H9 (cell line): ENCODE results near the gene BACH1. TPM values are rescaled to one million over a fixed set of nuclear protein-coding genes. Genes with fewer than 3 reads are reported as not detected.

Experiments used
- DNase-seq: peaks from one replicate; pipeline ENCODE4 v3.0.0-alpha.2; 2017
- H2AFZ ChIP-seq: one replicate; pipeline ENCODE4 v1.6.1; 2013; ENCODE audit warnings: mild to moderate bottlenecking, low read length, control low read depth, moderate library complexity
- H2AK5ac ChIP-seq: 2 replicates; pipeline ENCODE4 v1.6.1; 2013; ENCODE audit warnings: low read length, control low read depth, mixed read lengths; ENCODE audit not compliant: insufficient read length
- H2BK120ac ChIP-seq: one replicate; pipeline ENCODE4 v1.6.1; 2013; ENCODE audit warnings: low read depth, mild to moderate bottlenecking, low read length, control low read depth, inconsistent platforms; ENCODE audit not compliant: poor library complexity, severe bottlenecking
- H2BK12ac ChIP-seq: 2 replicates; pipeline ENCODE4 v1.6.1; 2013; ENCODE audit warnings: low read length, control low read depth, mixed read lengths, low read depth; ENCODE audit not compliant: insufficient read length
- H2BK15ac ChIP-seq: 2 replicates; pipeline ENCODE4 v1.6.1; 2013; ENCODE audit warnings: low read depth, low read length, control low read depth
- H2BK20ac ChIP-seq: one replicate; pipeline ENCODE4 v1.6.1; 2013; ENCODE audit warnings: low read depth, mild to moderate bottlenecking, low read length, control low read depth, inconsistent platforms; ENCODE audit not compliant: poor library complexity, severe bottlenecking
- H2BK5ac ChIP-seq: 2 replicates; pipeline ENCODE4 v1.6.1; 2013; ENCODE audit warnings: low read length, control low read depth, mixed read lengths; ENCODE audit not compliant: insufficient read length
- H3K14ac ChIP-seq: 2 replicates; pipeline ENCODE4 v1.6.1; 2013; ENCODE audit warnings: low read length, control low read depth; ENCODE audit not compliant: insufficient read depth
- H3K18ac ChIP-seq: 2 replicates; pipeline ENCODE4 v1.6.1; 2013; ENCODE audit warnings: low read depth, mild to moderate bottlenecking, mixed read lengths, low read length, control low read depth; ENCODE audit not compliant: insufficient read length
- H3K23ac ChIP-seq: 2 replicates; pipeline ENCODE4 v1.6.1; 2013; ENCODE audit warnings: low read length, control low read depth, mixed read lengths, low read depth; ENCODE audit not compliant: insufficient read length
- H3K23me2 ChIP-seq: 2 replicates; pipeline ENCODE4 v1.6.1; 2013; ENCODE audit warnings: low read depth, mild to moderate bottlenecking, mixed read lengths, low read length, control low read depth; ENCODE audit not compliant: insufficient read length, poor library complexity, severe bottlenecking
- H3K27ac ChIP-seq: 2 replicates; pipeline ENCODE4 v1.5.1; 2013; ENCODE audit warnings: low read length, control low read depth, mixed read lengths, low read depth; ENCODE audit not compliant: insufficient read length
- H3K27me3 ChIP-seq: 2 replicates; pipeline ENCODE4 v1.6.1; 2013; ENCODE audit warnings: low read length, control low read depth, inconsistent platforms; ENCODE audit not compliant: insufficient read depth
- H3K4ac ChIP-seq: 2 replicates; pipeline ENCODE4 v1.6.1; 2013; ENCODE audit warnings: low read depth, mild to moderate bottlenecking, control low read depth, inconsistent platforms, low read length, moderate library complexity
- H3K4me1 ChIP-seq: 2 replicates; pipeline ENCODE4 v1.6.1; 2013; ENCODE audit warnings: low read length, control low read depth, inconsistent platforms; ENCODE audit not compliant: insufficient read depth
- H3K4me2 ChIP-seq: 2 replicates; pipeline ENCODE4 v1.6.1; 2013; ENCODE audit warnings: low read length, control low read depth, mixed read lengths; ENCODE audit not compliant: insufficient read length, insufficient read depth
- H3K56ac ChIP-seq: 2 replicates; pipeline ENCODE4 v1.6.1; 2013; ENCODE audit warnings: low read depth, mild to moderate bottlenecking, mixed read lengths, low read length, control low read depth; ENCODE audit not compliant: insufficient read length
- H3K79me1 ChIP-seq: 2 replicates; pipeline ENCODE4 v1.6.1; 2013; ENCODE audit warnings: low read depth, mild to moderate bottlenecking, moderate library complexity, low read length, control low read depth, inconsistent platforms; ENCODE audit not compliant: insufficient read depth, poor library complexity, severe bottlenecking
- H3K79me2 ChIP-seq: 2 replicates; pipeline ENCODE4 v1.6.1; 2013; ENCODE audit warnings: low read length, control low read depth, inconsistent platforms; ENCODE audit not compliant: insufficient read depth
- H3K9ac ChIP-seq: 2 replicates; pipeline ENCODE4 v1.6.1; 2013; ENCODE audit warnings: low read length, control low read depth, mixed read lengths; ENCODE audit not compliant: insufficient read length; ENCODE audit errors: extremely low read depth
- H3K9me3 ChIP-seq: one replicate; pipeline ENCODE4 v1.6.1; 2013; ENCODE audit warnings: low read depth, low read length, inconsistent platforms; ENCODE audit not compliant: control insufficient read depth
- H3T11ph ChIP-seq: one replicate; pipeline ENCODE4 v1.6.1; 2013; ENCODE audit warnings: mild to moderate bottlenecking, low read length, control low read depth, inconsistent platforms
- H4K20me1 ChIP-seq: one replicate; pipeline ENCODE4 v1.6.1; 2013; ENCODE audit not compliant: control insufficient read depth, insufficient read length, insufficient read depth
- H4K5ac ChIP-seq: 2 replicates; pipeline ENCODE4 v1.6.1; 2013; ENCODE audit warnings: low read depth, mild to moderate bottlenecking, mixed read lengths, low read length, control low read depth; ENCODE audit not compliant: insufficient read length
- H4K8ac ChIP-seq: replicated peaks from 2 replicates; pipeline ENCODE4 v1.6.1; 2013; ENCODE audit warnings: low read length, control low read depth, mixed read lengths, low read depth; ENCODE audit not compliant: insufficient read length
- H4K91ac ChIP-seq: 2 replicates; pipeline ENCODE4 v1.6.1; 2013; ENCODE audit warnings: low read depth, mild to moderate bottlenecking, moderate library complexity, mixed read lengths, low read length, control low read depth; ENCODE audit not compliant: insufficient read length
- H3K27ac Mint-ChIP-seq, 3 experiments: 2 replicates in 2 of 3; 3 replicates in 1 of 3; pipeline ENCODE4 v1.8.0; 2020 to 2021; ENCODE audit warnings: mixed read lengths in 3 of 3, mild to moderate bottlenecking in 1 of 3, moderate library complexity in 1 of 3
- H3K27me3 Mint-ChIP-seq: 2 replicates; pipeline ENCODE4 v1.8.0; 2021; ENCODE audit warnings: low read depth, mild to moderate bottlenecking, moderate library complexity, mixed read lengths
- H3K36me3 Mint-ChIP-seq, 3 experiments: 2 replicates in 2 of 3; 3 replicates in 1 of 3; pipeline ENCODE4 v1.8.0; 2020 to 2021; ENCODE audit warnings: low read depth in 3 of 3, mixed read lengths in 3 of 3; ENCODE audit not compliant: insufficient read depth in 1 of 3
- H3K4me1 Mint-ChIP-seq, 2 experiments: 2 replicates each; pipeline ENCODE4 v1.8.0; 2020; ENCODE audit warnings: mixed read lengths in 2 of 2
- H3K4me3 Mint-ChIP-seq, 2 experiments: 2 replicates in 1 of 2; 3 replicates in 1 of 2; pipeline ENCODE4 v1.8.0; 2020 to 2021; ENCODE audit warnings: mild to moderate bottlenecking in 2 of 2, mixed read lengths in 2 of 2, moderate library complexity in 1 of 2
- H3K9me3 Mint-ChIP-seq, 2 experiments: 2 replicates in 1 of 2; 3 replicates in 1 of 2; pipeline ENCODE4 v1.8.0; 2020; ENCODE audit warnings: mild to moderate bottlenecking in 2 of 2, mixed read lengths in 2 of 2, moderate library complexity in 1 of 2
- WGBS: extraction: QIAGEN DNeasy Blood & Tissue Kit; methylation state at CpG from one replicate; pipeline ENCODE4 v1.1.7; 2013; ENCODE audit warnings: missing lambda C conversion rate, low lambda C conversion rate, mixed read lengths; ENCODE audit not compliant: insufficient read length; ENCODE audit errors: extremely low coverage; 5-methylcytosine and 5-hydroxymethylcytosine counted together
- total RNA-seq: library from RNA; stranded (reverse); gene quantifications from 2 replicates; pipeline ENCODE4 v1.2.1, GENCODE V29; 2021
- TF ChIP-seq, protein P1 (sequence below): fragments of 200-600 bp; sonication (generic); conservative IDR thresholded peaks from 3 replicates; pipeline ENCODE4 v1.8.0; 2021; ENCODE audit warnings: antibody characterized with exemption, mild to moderate bottlenecking

BACH1 gene
- total RNA-seq, 1 experiment from 2014 or later, result 42.4 TPM

GRCh38 chr21:29390778-29391177 lies 92.1 kb downstream of the BACH1 start:
- no peak overlapping the region for H3K23ac ChIP-seq
- no peaks in the 10 kb centered on the region for H3K79me2 ChIP-seq
- no peaks in the 10 kb centered on the region for H4K20me1 ChIP-seq
- no CpG with 5 or more reads among the region's 2 CpGs for WGBS
- H3K27me3 ChIP-seq, result no peaks in the 10 kb centered on the region
- H4K5ac ChIP-seq, result no peak overlapping the region
- no peak overlapping the region for H3K14ac ChIP-seq
- H3K27ac ChIP-seq, result no peak overlapping the region
- DNase-seq, result no peak
- H2BK12ac ChIP-seq, result no peak overlapping the region
- TF ChIP-seq, protein P1, sequence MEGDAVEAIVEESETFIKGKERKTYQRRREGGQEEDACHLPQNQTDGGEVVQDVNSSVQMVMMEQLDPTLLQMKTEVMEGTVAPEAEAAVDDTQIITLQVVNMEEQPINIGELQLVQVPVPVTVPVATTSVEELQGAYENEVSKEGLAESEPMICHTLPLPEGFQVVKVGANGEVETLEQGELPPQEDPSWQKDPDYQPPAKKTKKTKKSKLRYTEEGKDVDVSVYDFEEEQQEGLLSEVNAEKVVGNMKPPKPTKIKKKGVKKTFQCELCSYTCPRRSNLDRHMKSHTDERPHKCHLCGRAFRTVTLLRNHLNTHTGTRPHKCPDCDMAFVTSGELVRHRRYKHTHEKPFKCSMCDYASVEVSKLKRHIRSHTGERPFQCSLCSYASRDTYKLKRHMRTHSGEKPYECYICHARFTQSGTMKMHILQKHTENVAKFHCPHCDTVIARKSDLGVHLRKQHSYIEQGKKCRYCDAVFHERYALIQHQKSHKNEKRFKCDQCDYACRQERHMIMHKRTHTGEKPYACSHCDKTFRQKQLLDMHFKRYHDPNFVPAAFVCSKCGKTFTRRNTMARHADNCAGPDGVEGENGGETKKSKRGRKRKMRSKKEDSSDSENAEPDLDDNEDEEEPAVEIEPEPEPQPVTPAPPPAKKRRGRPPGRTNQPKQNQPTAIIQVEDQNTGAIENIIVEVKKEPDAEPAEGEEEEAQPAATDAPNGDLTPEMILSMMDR, result no peak
- H2AFZ ChIP-seq, result no peak overlapping the region
- no peaks in the 10 kb centered on the region for H3K9me3 ChIP-seq
- no peak overlapping the region for H2BK15ac ChIP-seq
- no peak overlapping the region for H4K91ac ChIP-seq
- H3K23me2 ChIP-seq, result no peaks in the 10 kb centered on the region
- Mint-ChIP-seq H3K36me3 (peaks cover 6 to 10% (median 6%) of the 10 kb centered on the region in 3 experiments; a peak in 5 of 7 replicates), H3K4me1 (peaks cover 0 to 6% of the 10 kb centered on the region in 2 experiments; a peak in 2 of 4 replicates), H3K27ac (no peak overlapping the region), H3K27me3 (no peaks in the 10 kb centered on the region), H3K4me3 (no peak overlapping the region), H3K9me3 (peaks cover 18 to 21% of the 10 kb centered on the region in 2 experiments)
- no peaks in the 10 kb centered on the region for H3K4me1 ChIP-seq
- no peak overlapping the region for H3K4me2 ChIP-seq
- no peak overlapping the region for H3T11ph ChIP-seq
- no peak overlapping the region for H3K18ac ChIP-seq
- H3K4ac ChIP-seq, result no peak overlapping the region
- H2BK5ac ChIP-seq, result no peak overlapping the region
- H3K79me1 ChIP-seq, result no peaks in the 10 kb centered on the region
- H2BK20ac ChIP-seq, result no peak overlapping the region
- no peak overlapping the region for H2BK120ac ChIP-seq
- no peak overlapping the region for H2AK5ac ChIP-seq
- no peak overlapping the region for H3K9ac ChIP-seq
- H4K8ac ChIP-seq, result no peak overlapping the region
- H3K56ac ChIP-seq, result no peak overlapping the region
